Measurements from ENCODE around the gene FBLN1. TPM values are rescaled to one million over a fixed set of nuclear protein-coding genes. Genes with fewer than 3 reads are reported as not detected.
"Not testable (repeated sequence)": the region's sequence is repeated elsewhere in the genome, so short reads cannot be mapped to it uniquely, and the experiment has no call there.

Gene FBLN1
- total RNA-seq, 2 experiments from 2014 or later = not detected

GRCh38 chr22:45542736-45543135, 40.1 kb downstream of the FBLN1 start:
- CTCF ChIA-PET; DNase-seq; H3K4me1 Mint-ChIP-seq; H3K4me3 Mint-ChIP-seq; POLR2A ChIA-PET; H3K36me3 Mint-ChIP-seq (ENCODE audit: low read depth); H3K27ac Mint-ChIP-seq; H3K9me3 Mint-ChIP-seq; H3K27me3 Mint-ChIP-seq: not testable (repeated sequence)

GRCh38 chr22:45543243-45543642, 40.6 kb downstream of the FBLN1 start:
- no peak overlapping the region for H3K4me3 Mint-ChIP-seq
- H3K4me1 Mint-ChIP-seq = no peaks in the 10 kb centered on the region
- no peak overlapping the region for H3K27ac Mint-ChIP-seq
- DNase-seq = no peak
- ChIA-PET CTCF (no interaction called here), POLR2A (no interaction called here)
- no peaks in the 10 kb centered on the region for H3K9me3 Mint-ChIP-seq
- no peaks in the 10 kb centered on the region for H3K27me3 Mint-ChIP-seq
- H3K36me3 Mint-ChIP-seq (ENCODE audit: low read depth) = no peaks in the 10 kb centered on the region

- Mint-ChIP-seq H3K9me3 (no peaks in the 10 kb centered on the region), H3K36me3 (ENCODE audit: low read depth) (no peaks in the 10 kb centered on the region), H3K4me1 (no peaks in the 10 kb centered on the region), H3K27me3 (no peaks in the 10 kb centered on the region), H3K27ac (no peak overlapping the region), H3K4me3 (no peak overlapping the region)
- ChIA-PET POLR2A (no interaction called here), CTCF (no interaction called here)
- no peak for DNase-seq
These were observed 42.0 kb downstream of the FBLN1 start for GRCh38 chr22:45544588-45545170.

GRCh38 chr22:45546333-45547015, 43.8 kb downstream of the FBLN1 start:
- CTCF ChIA-PET = no interaction called here
- H3K4me1 Mint-ChIP-seq = no peaks in the 10 kb centered on the region
- H3K27ac Mint-ChIP-seq = no peak overlapping the region
- POLR2A ChIA-PET = no interaction called here
- no peaks in the 10 kb centered on the region for H3K9me3 Mint-ChIP-seq
- no peaks in the 10 kb centered on the region for H3K36me3 Mint-ChIP-seq (ENCODE audit: low read depth)
- H3K4me3 Mint-ChIP-seq = no peak overlapping the region
- H3K27me3 Mint-ChIP-seq = no peaks in the 10 kb centered on the region
- no peak for DNase-seq

GRCh38 chr22:45547016-45547345, 44.3 kb downstream of the FBLN1 start:
- Mint-ChIP-seq H3K9me3 (no peaks in the 10 kb centered on the region), H3K4me3 (no peak overlapping the region), H3K27me3 (no peaks in the 10 kb centered on the region), H3K27ac (no peak overlapping the region), H3K4me1 (no peaks in the 10 kb centered on the region), H3K36me3 (ENCODE audit: low read depth) (no peaks in the 10 kb centered on the region)
- DNase-seq = no peak
- ChIA-PET POLR2A (no interaction called here), CTCF (no interaction called here)

- H3K4me3 Mint-ChIP-seq = no peak overlapping the region
- ChIA-PET POLR2A (no interaction called here), CTCF (no interaction called here)
- no peaks in the 10 kb centered on the region for H3K9me3 Mint-ChIP-seq
- DNase-seq = no peak
- H3K27ac Mint-ChIP-seq = no peak overlapping the region
- H3K36me3 Mint-ChIP-seq (ENCODE audit: low read depth) = no peaks in the 10 kb centered on the region
- no peaks in the 10 kb centered on the region for H3K27me3 Mint-ChIP-seq
- H3K4me1 Mint-ChIP-seq = no peaks in the 10 kb centered on the region
These were observed 45.0 kb downstream of the FBLN1 start for GRCh38 chr22:45547731-45548130.

- Mint-ChIP-seq H3K36me3 (ENCODE audit: low read depth) (no peaks in the 10 kb centered on the region), H3K27ac (no peak overlapping the region), H3K9me3 (no peaks in the 10 kb centered on the region), H3K4me1 (no peaks in the 10 kb centered on the region), H3K4me3 (no peak overlapping the region), H3K27me3 (no peaks in the 10 kb centered on the region)
- DNase-seq = no peak
- ChIA-PET CTCF (no interaction called here), POLR2A (no interaction called here)
These were observed 45.7 kb downstream of the FBLN1 start for GRCh38 chr22:45548247-45548840.

GRCh38 chr22:45548991-45549761, 46.5 kb downstream of the FBLN1 start:
- H3K4me1 Mint-ChIP-seq = no peaks in the 10 kb centered on the region
- H3K4me3 Mint-ChIP-seq = no peak overlapping the region
- no peaks in the 10 kb centered on the region for H3K27me3 Mint-ChIP-seq
- H3K27ac Mint-ChIP-seq = no peak overlapping the region
- H3K9me3 Mint-ChIP-seq = no peaks in the 10 kb centered on the region
- CTCF ChIA-PET = no interaction called here
- DNase-seq = no peak
- no peaks in the 10 kb centered on the region for H3K36me3 Mint-ChIP-seq (ENCODE audit: low read depth)
- POLR2A ChIA-PET = no interaction called here

- POLR2A ChIA-PET = no interaction called here
- no peak overlapping the region for H3K4me3 Mint-ChIP-seq
- no peak for DNase-seq
- no peaks in the 10 kb centered on the region for H3K4me1 Mint-ChIP-seq
- H3K9me3 Mint-ChIP-seq = no peaks in the 10 kb centered on the region
- no peaks in the 10 kb centered on the region for H3K36me3 Mint-ChIP-seq (ENCODE audit: low read depth)
- H3K27ac Mint-ChIP-seq = no peak overlapping the region
- H3K27me3 Mint-ChIP-seq = no peaks in the 10 kb centered on the region
- CTCF ChIA-PET = no interaction called here
These were observed 47.2 kb downstream of the FBLN1 start for GRCh38 chr22:45549762-45550378.

- H3K9me3 Mint-ChIP-seq = no peaks in the 10 kb centered on the region
- H3K4me3 Mint-ChIP-seq = no peak overlapping the region
- no peaks in the 10 kb centered on the region for H3K4me1 Mint-ChIP-seq
- no peak for DNase-seq
- ChIA-PET POLR2A (no interaction called here), CTCF (no interaction called here)
- no peaks in the 10 kb centered on the region for H3K27me3 Mint-ChIP-seq
- no peaks in the 10 kb centered on the region for H3K36me3 Mint-ChIP-seq (ENCODE audit: low read depth)
- H3K27ac Mint-ChIP-seq = no peak overlapping the region
These were observed 47.7 kb downstream of the FBLN1 start for GRCh38 chr22:45550416-45550815.

- no peaks in the 10 kb centered on the region for H3K36me3 Mint-ChIP-seq (ENCODE audit: low read depth)
- ChIA-PET POLR2A (no interaction called here), CTCF (no interaction called here)
- H3K27me3 Mint-ChIP-seq = no peaks in the 10 kb centered on the region
- no peak overlapping the region for H3K4me3 Mint-ChIP-seq
- H3K27ac Mint-ChIP-seq = no peak overlapping the region
- no peaks in the 10 kb centered on the region for H3K9me3 Mint-ChIP-seq
- DNase-seq = no peak
- H3K4me1 Mint-ChIP-seq = no peaks in the 10 kb centered on the region
These were observed 48.2 kb downstream of the FBLN1 start for GRCh38 chr22:45550891-45551290.

- ChIA-PET CTCF (no interaction called here), POLR2A (no interaction called here)
- Mint-ChIP-seq H3K9me3 (no peaks in the 10 kb centered on the region), H3K27ac (no peak overlapping the region), H3K4me3 (no peak overlapping the region), H3K27me3 (no peaks in the 10 kb centered on the region), H3K36me3 (ENCODE audit: low read depth) (no peaks in the 10 kb centered on the region), H3K4me1 (no peaks in the 10 kb centered on the region)
- DNase-seq = no peak
These were observed 48.8 kb downstream of the FBLN1 start for GRCh38 chr22:45551310-45552016.

GRCh38 chr22:45552017-45552411, 49.3 kb downstream of the FBLN1 start:
- H3K4me1 Mint-ChIP-seq = no peaks in the 10 kb centered on the region
- no peaks in the 10 kb centered on the region for H3K27me3 Mint-ChIP-seq
- ChIA-PET CTCF (no interaction called here), POLR2A (no interaction called here)
- DNase-seq = no peak
- H3K27ac Mint-ChIP-seq = no peak overlapping the region
- no peaks in the 10 kb centered on the region for H3K9me3 Mint-ChIP-seq
- no peaks in the 10 kb centered on the region for H3K36me3 Mint-ChIP-seq (ENCODE audit: low read depth)
- H3K4me3 Mint-ChIP-seq = no peak overlapping the region
